ENCODE data around the gene SETBP1. TPM values are rescaled to one million over a fixed set of nuclear protein-coding genes. Genes with fewer than 3 reads are reported as not detected.
A peak's percentile ranks its signal among the peaks of the same experiment; 100 is the strongest.
"Not testable (repeated sequence)": the region's sequence is repeated elsewhere in the genome, so short reads cannot be mapped to it uniquely, and the experiment has no call there.

Gene SETBP1
- total RNA-seq, 1 donor from 2014 or later, result 131 TPM

- no peak overlapping the region for H3K4me3 Mint-ChIP-seq (ENCODE audit: unreplicated experiment)
- H3K4me1 Mint-ChIP-seq (ENCODE audit: unreplicated experiment), result peaks cover 30% of the 10 kb centered on the region
- H3K27ac Mint-ChIP-seq (ENCODE audit: unreplicated experiment), result no peak overlapping the region
- DNase-seq (ENCODE audit: low spot score), result no peak
- H3K27me3 Mint-ChIP-seq (ENCODE audit: unreplicated experiment), result peaks cover 3% of the 10 kb centered on the region
- TF ChIP-seq CTCF (IDR thresholded peaks at IDR 0.05; ENCODE audit: unreplicated experiment), result no peak
- no peaks in the 10 kb centered on the region for H3K9me3 Mint-ChIP-seq (ENCODE audit: unreplicated experiment)
- H3K36me3 Mint-ChIP-seq (ENCODE audit: low read depth, unreplicated experiment), result peaks cover 60% of the 10 kb centered on the region
These were observed 34.6 kb downstream of the SETBP1 start for GRCh38 chr18:44715245-44715644.

GRCh38 chr18:44715842-44716241 is 35.2 kb downstream of the SETBP1 start:
- Mint-ChIP-seq H3K27ac (ENCODE audit: unreplicated experiment) (peak overlapping the region; percentile 70), H3K4me1 (ENCODE audit: unreplicated experiment) (peaks cover 32% of the 10 kb centered on the region), H3K36me3 (ENCODE audit: low read depth, unreplicated experiment) (peaks cover 60% of the 10 kb centered on the region), H3K4me3 (ENCODE audit: unreplicated experiment) (no peak overlapping the region), H3K9me3 (ENCODE audit: unreplicated experiment) (no peaks in the 10 kb centered on the region), H3K27me3 (ENCODE audit: unreplicated experiment) (peaks cover 3% of the 10 kb centered on the region)
- no peak for TF ChIP-seq CTCF (IDR thresholded peaks at IDR 0.05; ENCODE audit: unreplicated experiment)
- DNase-seq (ENCODE audit: low spot score), result no peak

GRCh38 chr18:44716697-44717163 is 36.0 kb downstream of the SETBP1 start:
- peaks cover 6% of the 10 kb centered on the region for H3K27me3 Mint-ChIP-seq (ENCODE audit: unreplicated experiment)
- H3K9me3 Mint-ChIP-seq (ENCODE audit: unreplicated experiment), result no peaks in the 10 kb centered on the region
- TF ChIP-seq CTCF (IDR thresholded peaks at IDR 0.05; ENCODE audit: unreplicated experiment), result no peak
- H3K4me1 Mint-ChIP-seq (ENCODE audit: unreplicated experiment), result peaks cover 31% of the 10 kb centered on the region
- peaks cover 62% of the 10 kb centered on the region for H3K36me3 Mint-ChIP-seq (ENCODE audit: low read depth, unreplicated experiment)
- H3K4me3 Mint-ChIP-seq (ENCODE audit: unreplicated experiment), result peak overlapping the region; percentile 52
- DNase-seq (ENCODE audit: low spot score), result no peak
- no peak overlapping the region for H3K27ac Mint-ChIP-seq (ENCODE audit: unreplicated experiment)

- Mint-ChIP-seq H3K27ac (ENCODE audit: unreplicated experiment) (no peak overlapping the region), H3K9me3 (ENCODE audit: unreplicated experiment) (no peaks in the 10 kb centered on the region), H3K36me3 (ENCODE audit: low read depth, unreplicated experiment) (peaks cover 38% of the 10 kb centered on the region), H3K4me1 (ENCODE audit: unreplicated experiment) (peaks cover 37% of the 10 kb centered on the region), H3K4me3 (ENCODE audit: unreplicated experiment) (no peak overlapping the region), H3K27me3 (ENCODE audit: unreplicated experiment) (peaks cover 4% of the 10 kb centered on the region)
- no peak for DNase-seq (ENCODE audit: low spot score)
- no peak for TF ChIP-seq CTCF (IDR thresholded peaks at IDR 0.05; ENCODE audit: unreplicated experiment)
These were observed 38.9 kb downstream of the SETBP1 start for GRCh38 chr18:44719519-44720060.

- H3K27me3 Mint-ChIP-seq (ENCODE audit: unreplicated experiment); H3K4me3 Mint-ChIP-seq (ENCODE audit: unreplicated experiment); H3K27ac Mint-ChIP-seq (ENCODE audit: unreplicated experiment); H3K9me3 Mint-ChIP-seq (ENCODE audit: unreplicated experiment); DNase-seq (ENCODE audit: low spot score): not testable (repeated sequence)
- peaks cover 39% of the 10 kb centered on the region for H3K4me1 Mint-ChIP-seq (ENCODE audit: unreplicated experiment)
- peaks cover 30% of the 10 kb centered on the region for H3K36me3 Mint-ChIP-seq (ENCODE audit: low read depth, unreplicated experiment)
These were observed 41.1 kb downstream of the SETBP1 start for GRCh38 chr18:44721748-44722147.

Measured in endothelial cell (in vitro differentiated cells).